Brain pericyte (primary cell): ENCODE measurements around the gene SLC6A13.

Experiments
- DNase-seq: peaks from one replicate; pipeline ENCODE4 v3.0.0-alpha.2; 2012; ENCODE audit warnings: low read depth, low spot score

SLC6A13 gene

GRCh38 chr12:177980-178828 is 84.4 kb downstream of the SLC6A13 start:
- DNase-seq, result no peak

DNA sequence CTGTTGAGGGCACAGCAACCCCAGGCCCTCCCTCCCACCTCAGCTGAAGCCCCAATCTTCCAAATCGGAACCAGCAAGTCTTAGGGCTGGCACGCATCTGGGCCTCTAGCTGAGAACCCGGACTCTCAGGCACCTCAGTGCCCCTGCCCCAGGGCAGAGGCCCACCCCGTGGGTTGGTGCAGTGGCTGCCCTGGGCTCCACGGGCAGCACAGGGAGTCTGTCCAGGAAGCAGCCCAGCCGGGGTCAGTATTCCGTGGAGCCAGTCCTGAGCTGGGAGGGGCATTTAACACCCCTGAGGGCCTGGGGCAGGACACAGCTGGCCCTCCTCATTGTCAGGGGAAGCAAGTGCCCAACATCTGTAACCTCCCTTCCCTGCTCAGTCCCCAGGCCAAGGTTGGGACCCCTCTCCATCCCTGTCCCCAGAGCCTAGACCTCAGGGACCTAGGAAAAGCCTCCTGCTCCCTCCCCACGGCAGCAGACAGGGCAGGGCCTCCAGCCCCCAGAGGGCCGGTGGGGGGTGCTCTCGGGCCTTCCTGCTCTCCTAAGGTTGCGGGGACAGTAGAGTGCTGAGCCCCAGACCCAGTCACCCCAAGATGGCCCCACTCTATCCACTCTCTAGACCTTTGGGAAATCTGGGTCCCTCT is 85.2 kb downstream of the SLC6A13 start:
- no peak for DNase-seq

DNA sequence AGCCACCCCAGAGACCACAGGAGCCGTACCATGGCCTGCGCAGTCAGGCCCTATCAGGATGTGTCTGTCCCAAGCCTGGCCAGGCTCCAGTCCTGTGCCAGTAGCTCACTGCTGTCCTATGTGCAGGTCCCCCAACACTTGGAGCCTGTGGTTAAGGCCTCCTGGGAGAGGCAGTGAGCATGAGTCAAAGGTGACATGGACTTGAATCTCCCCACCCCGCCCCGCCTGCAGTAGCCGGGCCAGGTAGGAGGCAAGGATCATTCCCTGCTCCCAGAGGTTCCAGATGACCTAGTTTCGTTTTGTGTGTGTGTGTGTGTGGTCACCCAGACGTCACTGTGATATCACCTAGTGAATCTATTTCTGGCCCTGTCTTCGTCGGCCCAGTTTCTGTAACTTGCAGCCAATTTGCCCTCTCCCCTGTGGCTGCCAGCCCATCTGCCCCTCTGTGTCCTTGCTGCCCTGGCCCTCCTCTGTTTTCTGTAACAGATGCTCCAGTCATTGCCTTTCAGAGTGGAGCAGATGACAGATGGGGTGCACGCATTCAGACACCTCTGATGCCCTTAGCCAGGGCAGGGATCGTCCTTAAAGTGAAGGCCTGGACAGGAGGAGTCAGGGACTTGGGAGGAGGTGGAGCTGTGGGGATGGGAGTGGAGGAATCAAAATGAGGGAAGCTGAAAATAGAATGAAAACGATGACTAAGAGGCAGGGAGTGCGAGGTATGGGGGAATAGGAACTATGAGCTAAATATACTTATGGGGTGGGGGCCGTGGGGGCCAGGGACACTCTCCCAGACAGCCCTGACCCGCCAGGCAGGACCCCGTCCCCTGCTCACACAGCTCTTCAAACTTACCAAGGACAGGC is 86.1 kb downstream of the SLC6A13 start:
- DNase-seq, result no peak

- DNase-seq, result no peak
Measured at GRCh38 chr12:175759-176158, 86.9 kb downstream of the SLC6A13 start.

GRCh38 chr12:175250-175649 is 87.4 kb downstream of the SLC6A13 start:
- no peak for DNase-seq

- DNase-seq, result no peak
Measured at GRCh38 chr12:174596-174995, 88.0 kb downstream of the SLC6A13 start.

DNA sequence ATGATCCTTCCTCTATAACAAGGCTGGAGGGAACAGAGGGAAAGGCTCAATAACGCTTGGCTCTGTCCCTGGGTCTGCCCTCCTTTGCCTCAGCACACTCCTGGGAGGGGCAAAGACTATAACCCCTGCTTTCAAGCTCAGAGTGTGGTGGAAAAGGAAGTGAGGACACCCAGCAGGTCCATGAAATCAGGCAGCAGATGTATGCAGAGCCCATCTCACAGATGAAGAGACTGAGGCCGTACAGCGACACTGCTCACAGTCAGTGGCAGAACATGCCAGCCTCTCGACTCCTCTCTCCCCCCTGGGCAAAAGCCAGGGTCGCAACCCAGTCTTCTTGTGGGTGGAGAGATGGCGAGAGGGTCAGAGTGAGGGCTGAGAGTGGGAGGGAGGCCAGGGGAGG is 88.5 kb downstream of the SLC6A13 start:
- DNase-seq, result no peak

GRCh38 chr12:172732-173161 is 89.9 kb downstream of the SLC6A13 start:
- DNase-seq, result no peak

- no peak for DNase-seq
Measured at GRCh38 chr12:171743-172676, 90.6 kb downstream of the SLC6A13 start.

GRCh38 chr12:171276-171675 is 91.4 kb downstream of the SLC6A13 start:
- no peak for DNase-seq
